ENCODE results near the gene CATSPERB. TPM values are rescaled to one million over a fixed set of nuclear protein-coding genes. Genes with fewer than 3 reads are reported as not detected.

The CATSPERB gene, protein sequence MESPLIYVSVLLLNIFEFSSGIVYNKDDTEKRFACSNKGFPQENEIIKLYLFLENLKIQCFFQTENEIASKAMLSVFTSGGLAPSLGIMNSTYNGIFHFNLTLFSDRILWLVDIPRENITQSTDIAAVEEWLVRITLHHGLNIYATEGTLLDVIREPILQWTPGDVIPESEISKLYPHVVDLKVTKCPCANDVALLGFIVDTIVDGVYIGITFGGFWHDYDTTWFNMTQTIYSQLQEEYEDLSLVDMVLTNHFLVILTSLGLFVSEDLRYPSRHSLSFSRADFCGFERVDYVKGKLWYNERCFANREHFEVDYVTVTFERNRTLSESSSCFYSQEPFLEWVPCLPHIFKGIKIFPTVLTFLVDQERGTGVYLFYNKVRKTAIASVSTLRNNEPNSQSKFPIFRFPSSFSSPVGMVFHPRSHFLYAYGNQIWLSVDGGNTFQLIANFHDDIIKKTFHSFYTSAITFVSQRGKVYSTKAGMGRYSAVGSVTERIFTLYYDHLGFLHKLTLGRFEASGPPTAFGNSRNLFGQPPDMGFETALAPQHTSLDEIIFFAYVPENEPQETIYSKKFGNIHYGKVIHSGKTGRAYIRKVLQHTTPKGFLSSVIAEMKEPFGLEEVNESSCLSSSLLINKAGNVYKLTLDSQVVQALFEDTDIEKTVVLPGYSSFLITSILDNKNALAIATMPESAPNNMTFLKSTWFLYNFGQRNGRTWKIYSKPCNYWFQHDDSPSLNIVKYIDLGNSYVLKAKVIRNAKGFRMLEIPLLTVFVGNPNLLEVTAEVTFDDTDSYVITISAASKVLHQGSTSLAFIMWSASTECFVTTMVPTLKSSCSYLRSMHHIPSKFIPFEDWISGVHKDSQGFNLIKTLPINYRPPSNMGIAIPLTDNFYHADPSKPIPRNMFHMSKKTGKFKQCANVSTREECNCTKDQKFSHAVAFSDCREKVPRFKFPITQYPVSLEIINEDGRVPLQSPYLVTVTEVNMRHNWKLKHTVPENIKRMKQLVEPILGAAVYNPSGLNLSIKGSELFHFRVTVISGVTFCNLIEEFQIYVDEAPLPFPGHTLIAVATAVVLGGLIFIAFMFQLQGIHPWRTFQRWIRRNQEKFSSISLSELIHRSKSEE
- not detected in 2 replicates for total RNA-seq

DNA sequence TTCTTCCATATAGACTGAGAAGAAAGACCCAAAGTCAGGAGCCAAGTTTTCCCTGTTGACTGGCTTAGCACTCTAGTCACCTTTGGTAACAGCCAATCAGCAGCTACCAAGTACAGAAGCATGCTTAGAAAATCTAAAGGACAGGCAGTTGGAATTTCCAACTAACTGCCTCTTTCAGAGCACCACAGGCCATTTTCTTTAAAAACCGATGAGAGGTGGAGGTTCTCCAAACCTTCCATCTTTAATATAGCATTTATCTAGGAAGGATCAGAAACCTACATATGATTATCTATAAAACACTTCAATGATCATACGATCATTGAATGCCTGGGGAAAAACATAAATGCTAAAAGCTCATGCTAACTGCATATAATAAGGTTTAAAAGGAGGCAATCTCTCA is at the start of gene CATSPERB:
Gene CATSPERB, minus strand, starts transcription at position 101 of the 400 bp plus-strand sequence. CDS start 2,607 bp downstream, outside the sequence.

Other genes with a start within 250 kb of the CATSPERB start
- gene PPP4R3A, start 221.8 kb downstream of the CATSPERB start, total RNA-seq = 31.0 and 48.2 TPM in 2 replicates
- gene TC2N, start 135.4 kb upstream of the CATSPERB start, total RNA-seq = 0.24 and 0.26 TPM in 2 replicates
- gene FBLN5, start 215.6 kb upstream of the CATSPERB start, total RNA-seq = 49.3 and 149 TPM in 2 replicates